PC-9 (cell line): ENCODE data around the gene OPHN1.

Source experiments
- EZH2 ChIP-seq: fragments of 200-600 bp; sonication (generic); IDR thresholded peaks from 2 replicates; pipeline ENCODE4 v1.8.0; 2017; ENCODE audit warnings: antibody characterized with exemption, low read depth
- TF ChIP-seq, protein P1 (sequence below): fragments of 200-600 bp; sonication (generic); conservative IDR thresholded peaks from 2 replicates; pipeline ENCODE4 v1.6.1; 2017; ENCODE audit warnings: mixed run types, antibody characterized with exemption, mild to moderate bottlenecking, moderate library complexity

- TF ChIP-seq, protein P1, sequence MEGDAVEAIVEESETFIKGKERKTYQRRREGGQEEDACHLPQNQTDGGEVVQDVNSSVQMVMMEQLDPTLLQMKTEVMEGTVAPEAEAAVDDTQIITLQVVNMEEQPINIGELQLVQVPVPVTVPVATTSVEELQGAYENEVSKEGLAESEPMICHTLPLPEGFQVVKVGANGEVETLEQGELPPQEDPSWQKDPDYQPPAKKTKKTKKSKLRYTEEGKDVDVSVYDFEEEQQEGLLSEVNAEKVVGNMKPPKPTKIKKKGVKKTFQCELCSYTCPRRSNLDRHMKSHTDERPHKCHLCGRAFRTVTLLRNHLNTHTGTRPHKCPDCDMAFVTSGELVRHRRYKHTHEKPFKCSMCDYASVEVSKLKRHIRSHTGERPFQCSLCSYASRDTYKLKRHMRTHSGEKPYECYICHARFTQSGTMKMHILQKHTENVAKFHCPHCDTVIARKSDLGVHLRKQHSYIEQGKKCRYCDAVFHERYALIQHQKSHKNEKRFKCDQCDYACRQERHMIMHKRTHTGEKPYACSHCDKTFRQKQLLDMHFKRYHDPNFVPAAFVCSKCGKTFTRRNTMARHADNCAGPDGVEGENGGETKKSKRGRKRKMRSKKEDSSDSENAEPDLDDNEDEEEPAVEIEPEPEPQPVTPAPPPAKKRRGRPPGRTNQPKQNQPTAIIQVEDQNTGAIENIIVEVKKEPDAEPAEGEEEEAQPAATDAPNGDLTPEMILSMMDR = no peak
- TF ChIP-seq EZH2 = no peak
Measured at GRCh38 chrX:68195561-68195960, 237.7 kb downstream of the OPHN1 start.
